H1 (cell line): ENCODE measurements around the gene SCAP. TPM values are rescaled to one million over a fixed set of nuclear protein-coding genes. Genes with fewer than 3 reads are reported as not detected.

Experiments used
- SIN3A ChIP-seq, 2 experiments: IDR thresholded peaks in 1 of 2; conservative IDR thresholded peaks in 1 of 2; 2 replicates each; pipeline ENCODE4 v1.6.1; 2011 to 2012; ENCODE audit warnings: low read length in 2 of 2, improper control_type of control experiment in 1 of 2, low read depth in 1 of 2, mild to moderate bottlenecking in 1 of 2
- polyA plus RNA-seq, 7 experiments: library from polyadenylated mRNA; depleted of rRNA in 3 of 7; stranded (reverse) in 5 of 7; unstranded in 2 of 7; fragments of >200 nt in 5 of 7; fragments of 200-250 nt in 2 of 7; gene quantifications; 1 replicate in 5 of 7; 2 replicates in 1 of 7; 4 replicates in 1 of 7; pipeline versions ENCODE4 v1.2.1 to v1.2.3, GENCODE V29; 2011 to 2013; ENCODE audit warnings: missing spikeins in 2 of 7, mixed read lengths in 2 of 7
- total RNA-seq: library from RNA; stranded (reverse); fragmentation: NEBNext Ultra II Directional; extraction: Animal tissue kit (Norgen Biotek cat#: 25700); gene quantifications from 2 replicates; pipeline ENCODE4 v1.2.1, GENCODE V29; 2021
- TF ChIP-seq, protein P1 (sequence below): fragments of 300-600 bp; sonication (generic); IDR thresholded peaks from 2 replicates; pipeline ENCODE4 v1.7.1; 2012; ENCODE audit warnings: low read length, moderate library complexity, mild to moderate bottlenecking, inconsistent platforms; ENCODE audit not compliant: insufficient replicate concordance
- TF ChIP-seq, protein P2 (sequence below): IDR thresholded peaks from 2 replicates; pipeline ENCODE4 v1.6.1; 2012; ENCODE audit warnings: inconsistent platforms

SCAP gene
- total and polyA plus RNA-seq, 2 of the 8 experiments (the other 6 are each of a cell fraction or from before 2014, with no cell fraction given) = 74.0 to 114 TPM

DNA sequence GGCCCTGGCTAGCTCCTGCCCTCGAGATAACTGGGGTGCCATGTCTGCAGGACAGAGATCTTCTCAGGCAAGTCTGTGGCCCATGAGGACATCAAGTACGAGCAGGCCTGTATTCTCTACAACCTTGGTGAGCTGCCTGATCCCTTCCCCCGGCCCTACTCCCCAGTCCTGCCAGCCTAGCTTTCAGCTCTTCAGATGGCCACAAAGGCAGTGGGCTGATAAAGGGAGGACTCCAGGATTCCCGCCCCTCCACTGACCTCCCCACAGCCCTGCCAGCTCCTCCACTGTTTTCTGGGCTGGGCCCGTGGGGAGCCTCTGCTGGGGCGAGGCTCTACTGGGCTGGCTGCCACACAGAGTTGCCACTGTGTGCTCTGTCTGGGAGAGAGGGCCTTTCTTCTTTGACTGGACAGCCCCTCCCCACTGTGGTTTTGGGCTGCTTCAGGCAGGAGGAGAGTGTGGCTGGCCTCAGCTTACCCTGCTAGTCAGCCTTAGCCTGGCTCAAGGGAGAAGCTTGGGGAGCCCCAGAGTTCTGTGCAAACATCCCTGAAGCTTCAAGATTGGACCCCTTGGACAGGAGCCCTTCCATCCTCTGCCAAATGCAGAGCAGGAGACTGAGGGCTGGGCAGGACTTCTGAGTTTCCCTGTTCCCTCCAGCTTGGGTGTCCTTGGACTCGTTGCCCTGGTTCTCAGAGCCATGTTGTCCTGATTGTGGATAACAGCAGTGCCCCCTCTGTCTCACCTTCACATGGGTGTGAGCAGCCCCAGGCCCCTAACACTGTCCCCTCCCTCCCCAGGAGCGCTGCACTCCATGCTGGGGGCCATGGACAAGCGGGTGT is 70.6 kb downstream of the SCAP start (continued):
- TF ChIP-seq, protein P1, sequence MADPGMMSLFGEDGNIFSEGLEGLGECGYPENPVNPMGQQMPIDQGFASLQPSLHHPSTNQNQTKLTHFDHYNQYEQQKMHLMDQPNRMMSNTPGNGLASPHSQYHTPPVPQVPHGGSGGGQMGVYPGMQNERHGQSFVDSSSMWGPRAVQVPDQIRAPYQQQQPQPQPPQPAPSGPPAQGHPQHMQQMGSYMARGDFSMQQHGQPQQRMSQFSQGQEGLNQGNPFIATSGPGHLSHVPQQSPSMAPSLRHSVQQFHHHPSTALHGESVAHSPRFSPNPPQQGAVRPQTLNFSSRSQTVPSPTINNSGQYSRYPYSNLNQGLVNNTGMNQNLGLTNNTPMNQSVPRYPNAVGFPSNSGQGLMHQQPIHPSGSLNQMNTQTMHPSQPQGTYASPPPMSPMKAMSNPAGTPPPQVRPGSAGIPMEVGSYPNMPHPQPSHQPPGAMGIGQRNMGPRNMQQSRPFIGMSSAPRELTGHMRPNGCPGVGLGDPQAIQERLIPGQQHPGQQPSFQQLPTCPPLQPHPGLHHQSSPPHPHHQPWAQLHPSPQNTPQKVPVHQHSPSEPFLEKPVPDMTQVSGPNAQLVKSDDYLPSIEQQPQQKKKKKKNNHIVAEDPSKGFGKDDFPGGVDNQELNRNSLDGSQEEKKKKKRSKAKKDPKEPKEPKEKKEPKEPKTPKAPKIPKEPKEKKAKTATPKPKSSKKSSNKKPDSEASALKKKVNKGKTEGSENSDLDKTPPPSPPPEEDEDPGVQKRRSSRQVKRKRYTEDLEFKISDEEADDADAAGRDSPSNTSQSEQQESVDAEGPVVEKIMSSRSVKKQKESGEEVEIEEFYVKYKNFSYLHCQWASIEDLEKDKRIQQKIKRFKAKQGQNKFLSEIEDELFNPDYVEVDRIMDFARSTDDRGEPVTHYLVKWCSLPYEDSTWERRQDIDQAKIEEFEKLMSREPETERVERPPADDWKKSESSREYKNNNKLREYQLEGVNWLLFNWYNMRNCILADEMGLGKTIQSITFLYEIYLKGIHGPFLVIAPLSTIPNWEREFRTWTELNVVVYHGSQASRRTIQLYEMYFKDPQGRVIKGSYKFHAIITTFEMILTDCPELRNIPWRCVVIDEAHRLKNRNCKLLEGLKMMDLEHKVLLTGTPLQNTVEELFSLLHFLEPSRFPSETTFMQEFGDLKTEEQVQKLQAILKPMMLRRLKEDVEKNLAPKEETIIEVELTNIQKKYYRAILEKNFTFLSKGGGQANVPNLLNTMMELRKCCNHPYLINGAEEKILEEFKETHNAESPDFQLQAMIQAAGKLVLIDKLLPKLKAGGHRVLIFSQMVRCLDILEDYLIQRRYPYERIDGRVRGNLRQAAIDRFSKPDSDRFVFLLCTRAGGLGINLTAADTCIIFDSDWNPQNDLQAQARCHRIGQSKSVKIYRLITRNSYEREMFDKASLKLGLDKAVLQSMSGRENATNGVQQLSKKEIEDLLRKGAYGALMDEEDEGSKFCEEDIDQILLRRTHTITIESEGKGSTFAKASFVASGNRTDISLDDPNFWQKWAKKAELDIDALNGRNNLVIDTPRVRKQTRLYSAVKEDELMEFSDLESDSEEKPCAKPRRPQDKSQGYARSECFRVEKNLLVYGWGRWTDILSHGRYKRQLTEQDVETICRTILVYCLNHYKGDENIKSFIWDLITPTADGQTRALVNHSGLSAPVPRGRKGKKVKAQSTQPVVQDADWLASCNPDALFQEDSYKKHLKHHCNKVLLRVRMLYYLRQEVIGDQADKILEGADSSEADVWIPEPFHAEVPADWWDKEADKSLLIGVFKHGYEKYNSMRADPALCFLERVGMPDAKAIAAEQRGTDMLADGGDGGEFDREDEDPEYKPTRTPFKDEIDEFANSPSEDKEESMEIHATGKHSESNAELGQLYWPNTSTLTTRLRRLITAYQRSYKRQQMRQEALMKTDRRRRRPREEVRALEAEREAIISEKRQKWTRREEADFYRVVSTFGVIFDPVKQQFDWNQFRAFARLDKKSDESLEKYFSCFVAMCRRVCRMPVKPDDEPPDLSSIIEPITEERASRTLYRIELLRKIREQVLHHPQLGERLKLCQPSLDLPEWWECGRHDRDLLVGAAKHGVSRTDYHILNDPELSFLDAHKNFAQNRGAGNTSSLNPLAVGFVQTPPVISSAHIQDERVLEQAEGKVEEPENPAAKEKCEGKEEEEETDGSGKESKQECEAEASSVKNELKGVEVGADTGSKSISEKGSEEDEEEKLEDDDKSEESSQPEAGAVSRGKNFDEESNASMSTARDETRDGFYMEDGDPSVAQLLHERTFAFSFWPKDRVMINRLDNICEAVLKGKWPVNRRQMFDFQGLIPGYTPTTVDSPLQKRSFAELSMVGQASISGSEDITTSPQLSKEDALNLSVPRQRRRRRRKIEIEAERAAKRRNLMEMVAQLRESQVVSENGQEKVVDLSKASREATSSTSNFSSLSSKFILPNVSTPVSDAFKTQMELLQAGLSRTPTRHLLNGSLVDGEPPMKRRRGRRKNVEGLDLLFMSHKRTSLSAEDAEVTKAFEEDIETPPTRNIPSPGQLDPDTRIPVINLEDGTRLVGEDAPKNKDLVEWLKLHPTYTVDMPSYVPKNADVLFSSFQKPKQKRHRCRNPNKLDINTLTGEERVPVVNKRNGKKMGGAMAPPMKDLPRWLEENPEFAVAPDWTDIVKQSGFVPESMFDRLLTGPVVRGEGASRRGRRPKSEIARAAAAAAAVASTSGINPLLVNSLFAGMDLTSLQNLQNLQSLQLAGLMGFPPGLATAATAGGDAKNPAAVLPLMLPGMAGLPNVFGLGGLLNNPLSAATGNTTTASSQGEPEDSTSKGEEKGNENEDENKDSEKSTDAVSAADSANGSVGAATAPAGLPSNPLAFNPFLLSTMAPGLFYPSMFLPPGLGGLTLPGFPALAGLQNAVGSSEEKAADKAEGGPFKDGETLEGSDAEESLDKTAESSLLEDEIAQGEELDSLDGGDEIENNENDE = no peak
- TF ChIP-seq, protein P2, sequence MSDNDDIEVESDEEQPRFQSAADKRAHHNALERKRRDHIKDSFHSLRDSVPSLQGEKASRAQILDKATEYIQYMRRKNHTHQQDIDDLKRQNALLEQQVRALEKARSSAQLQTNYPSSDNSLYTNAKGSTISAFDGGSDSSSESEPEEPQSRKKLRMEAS = no peak
- TF ChIP-seq SIN3A (conservative IDR thresholded peaks at IDR 0.05 in 1 of 2, IDR thresholded peaks at IDR 0.05 in 1 of 2; ENCODE audit: low read depth in 1 of 2, low read length in 2 of 2) = no peak
